ENCODE results near the gene TSC2.
"Not testable (repeated sequence)": the region's sequence is repeated elsewhere in the genome, so short reads cannot be mapped to it uniquely, and the experiment has no call there.

The TSC2 gene

DNA sequence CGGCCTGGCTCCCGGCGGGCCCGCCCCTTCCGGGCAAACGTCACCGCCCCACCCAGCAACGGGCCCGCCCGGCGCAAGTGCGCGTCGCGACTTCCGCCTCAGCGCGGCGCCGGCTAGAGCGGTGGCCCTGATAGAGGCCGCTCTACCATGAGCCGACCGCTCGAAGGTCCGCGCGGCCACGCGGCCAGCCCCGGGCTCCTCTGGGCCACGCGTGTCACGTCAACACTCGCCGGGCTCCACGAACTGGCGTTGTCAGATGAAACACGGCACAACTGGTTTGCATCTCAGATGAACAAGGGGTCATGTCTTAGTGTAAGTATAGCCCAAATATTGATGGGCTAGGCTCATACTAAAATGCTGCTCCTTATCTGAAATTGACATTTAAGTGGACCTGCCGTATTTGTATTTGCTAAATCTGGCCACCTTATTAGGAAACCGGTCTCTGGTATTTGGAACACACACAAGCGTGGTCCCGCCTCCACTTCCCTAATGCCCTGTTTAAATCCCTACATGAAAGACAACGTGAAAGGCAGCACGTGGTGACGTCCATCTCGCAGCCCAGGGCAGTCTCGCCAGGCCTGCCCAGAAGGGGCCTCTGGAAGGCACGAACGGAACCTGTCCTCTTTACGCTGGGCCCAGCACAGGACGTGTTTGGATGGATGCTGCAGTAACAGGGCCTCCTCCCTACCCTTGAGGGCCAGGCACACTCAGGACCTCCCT is 37.8 kb upstream of the TSC2 start, which contains the start of gene ZNF598:
TSS of gene ZNF598 (minus strand) at position 31 of the 720 bp plus-strand sequence.
- H3K4me3 ChIP-seq (ENCODE audit: low read depth, low read length): peak within 1 kb of the TSS; percentile 90
- DNase-seq (ENCODE audit: low read depth): no peak

DNA sequence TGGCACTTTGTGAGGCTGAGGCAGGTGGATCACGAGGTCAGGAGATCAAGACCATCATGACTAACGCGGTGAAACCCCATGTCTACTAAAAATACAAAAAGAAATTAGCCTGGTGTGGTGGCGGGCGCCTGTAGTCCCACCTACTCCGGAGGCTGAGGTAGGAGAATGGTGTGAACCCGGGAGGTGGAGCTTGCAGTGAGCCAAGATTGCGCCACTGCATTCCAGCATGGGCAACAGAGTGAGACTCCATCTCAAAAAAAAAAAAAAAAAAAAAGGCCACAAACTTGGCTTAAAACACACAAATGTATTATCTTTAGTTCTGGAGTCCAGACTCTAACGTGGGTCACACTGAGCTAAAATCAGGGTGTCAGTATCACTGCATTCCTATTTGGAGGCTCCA is 36.1 kb upstream of the TSC2 start:
- not testable (repeated sequence) for DNase-seq (ENCODE audit: low read depth)

More for the DNA sequence above, 37.8 kb upstream of the TSC2 start, which contains the start of gene ZNF598:
- TF ChIP-seq, protein P1, sequence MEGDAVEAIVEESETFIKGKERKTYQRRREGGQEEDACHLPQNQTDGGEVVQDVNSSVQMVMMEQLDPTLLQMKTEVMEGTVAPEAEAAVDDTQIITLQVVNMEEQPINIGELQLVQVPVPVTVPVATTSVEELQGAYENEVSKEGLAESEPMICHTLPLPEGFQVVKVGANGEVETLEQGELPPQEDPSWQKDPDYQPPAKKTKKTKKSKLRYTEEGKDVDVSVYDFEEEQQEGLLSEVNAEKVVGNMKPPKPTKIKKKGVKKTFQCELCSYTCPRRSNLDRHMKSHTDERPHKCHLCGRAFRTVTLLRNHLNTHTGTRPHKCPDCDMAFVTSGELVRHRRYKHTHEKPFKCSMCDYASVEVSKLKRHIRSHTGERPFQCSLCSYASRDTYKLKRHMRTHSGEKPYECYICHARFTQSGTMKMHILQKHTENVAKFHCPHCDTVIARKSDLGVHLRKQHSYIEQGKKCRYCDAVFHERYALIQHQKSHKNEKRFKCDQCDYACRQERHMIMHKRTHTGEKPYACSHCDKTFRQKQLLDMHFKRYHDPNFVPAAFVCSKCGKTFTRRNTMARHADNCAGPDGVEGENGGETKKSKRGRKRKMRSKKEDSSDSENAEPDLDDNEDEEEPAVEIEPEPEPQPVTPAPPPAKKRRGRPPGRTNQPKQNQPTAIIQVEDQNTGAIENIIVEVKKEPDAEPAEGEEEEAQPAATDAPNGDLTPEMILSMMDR (IDR thresholded peaks at IDR 0.05; ENCODE audit: control insufficient read depth, extremely low read depth, insufficient read depth): no peak

DNA sequence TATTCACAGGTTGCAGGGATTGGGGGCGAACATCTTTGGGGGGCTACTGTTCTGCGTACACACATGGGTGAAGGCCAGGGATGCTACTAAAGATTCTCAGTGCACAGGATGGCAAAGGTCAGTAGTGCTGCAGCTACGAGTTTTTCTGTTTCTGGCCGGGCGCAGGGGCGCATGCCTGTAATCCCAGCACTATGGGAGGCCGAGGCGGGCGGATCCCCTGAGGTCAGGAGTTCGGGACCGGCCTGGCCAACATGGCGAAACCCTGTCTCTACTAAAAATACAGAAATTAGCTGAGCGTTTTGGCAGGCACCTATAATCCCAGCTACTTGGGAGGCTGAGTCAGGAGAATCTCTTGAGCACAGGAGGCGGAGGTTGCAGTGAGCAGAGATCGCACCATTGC is 34.3 kb upstream of the TSC2 start:
- TF ChIP-seq, protein P1 (IDR thresholded peaks at IDR 0.05; ENCODE audit: control insufficient read depth, extremely low read depth, insufficient read depth): no peak
- no peak for DNase-seq (ENCODE audit: low read depth)
- H3K4me3 ChIP-seq (ENCODE audit: low read depth, low read length): no peak overlapping the region

More for the DNA sequence above, 36.1 kb upstream of the TSC2 start:
- H3K4me3 ChIP-seq (ENCODE audit: low read depth, low read length): not testable (repeated sequence)

DNA sequence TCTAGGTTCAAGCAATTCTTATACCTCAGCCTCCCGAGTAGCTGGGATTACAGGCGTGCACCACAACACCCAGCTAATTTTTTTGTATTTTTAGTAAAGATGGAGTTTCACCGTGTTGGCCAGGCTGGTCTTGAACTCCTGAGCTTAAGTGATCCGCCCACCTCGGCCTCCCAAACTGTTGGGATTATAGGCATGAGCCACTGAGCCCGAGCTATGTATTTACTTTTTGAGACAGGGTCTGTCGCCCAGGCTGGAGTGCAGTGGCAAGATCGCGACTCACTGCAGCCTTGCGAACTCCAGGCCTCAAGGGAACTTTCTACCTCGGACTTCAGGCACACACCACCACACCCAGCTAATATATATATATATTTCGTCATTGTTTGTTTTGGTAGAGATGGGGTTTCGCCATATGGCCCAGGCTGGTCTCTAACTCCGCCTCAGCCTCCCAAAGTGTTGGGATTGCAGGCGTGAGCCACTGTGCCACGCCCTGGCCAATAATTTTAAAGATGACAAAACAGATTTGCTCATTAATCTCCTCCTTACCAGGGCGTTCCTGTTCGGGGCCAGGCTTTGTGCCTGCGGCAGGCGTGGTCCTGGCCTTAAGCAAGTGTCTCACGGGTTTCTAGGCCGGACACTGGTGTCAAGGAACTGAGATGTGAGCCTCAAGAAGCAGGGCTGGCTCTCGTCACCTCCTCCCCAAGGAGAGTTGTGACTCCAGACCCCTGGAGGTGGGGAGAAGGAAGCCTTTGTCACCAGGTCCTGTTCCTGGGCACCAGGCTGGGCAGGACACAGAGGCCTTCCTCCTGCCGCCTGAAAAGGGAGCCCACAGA is 32.5 kb upstream of the TSC2 start:
- TF ChIP-seq, protein P1 (IDR thresholded peaks at IDR 0.05; ENCODE audit: control insufficient read depth, extremely low read depth, insufficient read depth): no peak
- H3K4me3 ChIP-seq (ENCODE audit: low read depth, low read length): no peak overlapping the region
- DNase-seq (ENCODE audit: low read depth): peak; percentile 96

DNA sequence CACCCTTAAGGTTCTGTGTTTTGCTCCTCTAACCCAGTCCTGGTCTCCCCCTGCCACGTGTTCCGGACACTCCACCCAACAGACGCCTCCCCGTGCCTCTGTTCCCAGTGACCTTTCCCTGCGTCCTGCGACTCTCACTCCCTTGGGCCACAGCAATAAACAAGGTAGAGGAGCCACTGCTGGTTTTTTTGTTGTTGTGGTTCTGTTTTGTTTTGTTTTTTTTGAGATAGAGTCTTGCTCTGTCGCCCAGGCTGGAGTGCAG is 31.9 kb upstream of the TSC2 start:
- DNase-seq (ENCODE audit: low read depth): no peak
- TF ChIP-seq, protein P1 (IDR thresholded peaks at IDR 0.05; ENCODE audit: control insufficient read depth, extremely low read depth, insufficient read depth): no peak
- no peak overlapping the region for H3K4me3 ChIP-seq (ENCODE audit: low read depth, low read length)

DNA sequence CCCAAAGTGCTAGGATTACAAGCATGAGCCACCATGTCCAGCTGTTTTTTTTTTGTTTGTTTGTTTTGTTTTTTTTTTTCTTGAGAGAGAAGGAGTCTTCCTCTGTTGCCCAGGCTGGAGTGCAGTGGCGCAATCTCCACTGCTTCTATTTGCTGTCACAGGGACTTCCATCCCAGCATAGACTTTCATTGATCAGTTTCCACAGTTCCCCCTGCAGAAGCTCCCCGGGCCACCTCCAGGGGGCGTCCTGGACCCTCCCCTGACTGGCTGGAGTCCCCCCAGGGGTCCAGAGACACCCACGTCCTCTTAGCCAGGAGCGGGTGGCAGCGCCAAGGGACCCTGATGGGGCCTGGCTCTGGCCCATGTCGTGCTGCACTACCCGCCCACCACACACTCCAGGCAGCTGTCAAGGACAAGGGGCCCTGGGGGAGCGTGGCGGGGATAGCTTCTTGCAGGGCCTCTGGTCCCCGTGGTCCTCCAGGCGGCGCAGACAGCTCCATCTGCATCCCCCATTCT is 31.3 kb upstream of the TSC2 start:
- no peak for DNase-seq (ENCODE audit: low read depth)
- TF ChIP-seq, protein P1 (IDR thresholded peaks at IDR 0.05; ENCODE audit: control insufficient read depth, extremely low read depth, insufficient read depth): peak; percentile 18; the same call in 1 of the 2 replicates
- no peak overlapping the region for H3K4me3 ChIP-seq (ENCODE audit: low read depth, low read length)

- H3K4me3 ChIP-seq (ENCODE audit: low read depth, low read length): no peak within 1 kb of the TSS
- no peak for DNase-seq (ENCODE audit: low read depth)
- TF ChIP-seq, protein P1 (IDR thresholded peaks at IDR 0.05; ENCODE audit: control insufficient read depth, extremely low read depth, insufficient read depth): no peak
Measured at GRCh38 chr16:2019518-2019920, 28.3 kb upstream of the TSC2 start, which contains the start of gene NPW. NPW (plus strand) TSS chr16:2019785.
